Tongue (tissue), 2 donors: ENCODE measurements around the gene MAPK8IP2. TPM values are rescaled to one million over a fixed set of nuclear protein-coding genes. Genes with fewer than 3 reads are reported as not detected.
"Not testable (repeated sequence)": the region's sequence is repeated elsewhere in the genome, so short reads cannot be mapped to it uniquely, and the experiment has no call there.

Experiments
- DNase-seq: peaks from one replicate; pipeline ENCODE4 v3.0.0-alpha.2; 2015
- total RNA-seq: library from RNA; depleted of rRNA; stranded (reverse); fragments of >200 nt; gene quantifications from one replicate; pipeline ENCODE4 v1.2.3, GENCODE V29; 2014

Gene MAPK8IP2
- total RNA-seq, 1 donor from 2014 or later: 1.2 TPM

DNA sequence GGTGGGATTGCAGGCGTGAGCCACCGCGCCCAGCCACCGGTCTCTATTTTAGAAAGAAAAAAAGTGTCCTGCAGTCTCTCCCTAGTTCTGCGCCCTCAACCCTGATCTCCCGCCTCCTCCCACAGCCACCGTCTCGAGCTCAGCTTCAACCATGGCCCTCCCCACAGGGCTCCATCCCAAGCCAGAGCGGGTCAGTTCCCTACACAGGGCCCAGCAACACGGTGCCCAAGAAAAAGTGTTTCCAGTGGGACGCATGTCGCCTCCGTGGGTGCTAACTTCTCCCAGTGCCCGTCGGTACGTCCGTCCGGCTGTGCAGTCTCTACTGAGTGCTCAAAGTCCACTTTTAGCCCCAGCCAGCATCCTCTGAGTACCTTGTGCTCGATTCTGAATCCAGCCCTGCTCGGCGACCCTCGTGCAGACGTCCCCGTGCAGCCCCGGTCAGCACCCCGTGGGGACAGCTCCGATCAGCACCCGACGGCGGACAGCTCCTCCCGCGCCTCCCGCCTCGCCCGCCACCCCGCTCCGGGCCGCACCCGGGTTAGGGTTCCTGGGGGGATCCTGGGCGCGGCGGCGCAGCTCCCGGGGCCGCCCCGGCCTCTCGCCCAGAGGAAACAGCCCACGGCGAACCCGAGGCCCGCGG lies 657 bp upstream of the MAPK8IP2 start:
- peak; percentile 74 for DNase-seq

DNA sequence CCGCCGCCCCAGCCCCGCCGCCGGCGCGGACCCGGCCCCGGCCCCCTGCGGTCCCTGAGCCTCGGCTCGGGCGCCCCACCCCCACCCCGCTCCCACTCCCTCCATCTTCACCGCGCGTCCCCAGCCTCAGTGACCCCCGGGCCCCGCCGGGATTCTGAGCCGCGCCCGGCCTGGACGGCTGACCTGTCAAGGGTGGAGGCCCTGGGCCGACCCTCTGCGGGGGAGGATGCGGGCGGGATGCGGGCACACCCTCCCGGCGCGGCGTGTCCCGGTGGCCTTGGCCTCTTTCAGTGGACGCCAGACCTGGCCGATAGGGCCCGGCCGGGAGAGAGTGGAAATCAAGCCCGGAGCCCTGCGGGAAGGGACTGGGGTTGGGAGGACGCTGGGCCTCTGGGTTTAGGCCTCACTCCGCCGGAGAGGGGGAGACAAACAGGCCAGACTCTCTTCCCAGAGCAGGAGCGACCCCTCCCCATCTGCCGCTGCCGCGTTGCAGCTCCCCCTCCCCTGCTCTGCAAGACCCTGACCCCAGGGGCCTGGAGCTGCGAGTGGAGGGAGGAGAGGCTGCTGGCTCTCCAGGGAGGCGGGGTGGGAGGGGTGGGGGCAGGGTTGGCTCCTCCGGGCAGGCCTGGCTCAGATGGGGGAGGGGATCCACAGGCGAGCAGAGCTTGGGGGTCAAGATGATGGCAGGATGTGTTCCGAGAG lies 525 bp downstream of the MAPK8IP2 start:
- DNase-seq: no peak

DNA sequence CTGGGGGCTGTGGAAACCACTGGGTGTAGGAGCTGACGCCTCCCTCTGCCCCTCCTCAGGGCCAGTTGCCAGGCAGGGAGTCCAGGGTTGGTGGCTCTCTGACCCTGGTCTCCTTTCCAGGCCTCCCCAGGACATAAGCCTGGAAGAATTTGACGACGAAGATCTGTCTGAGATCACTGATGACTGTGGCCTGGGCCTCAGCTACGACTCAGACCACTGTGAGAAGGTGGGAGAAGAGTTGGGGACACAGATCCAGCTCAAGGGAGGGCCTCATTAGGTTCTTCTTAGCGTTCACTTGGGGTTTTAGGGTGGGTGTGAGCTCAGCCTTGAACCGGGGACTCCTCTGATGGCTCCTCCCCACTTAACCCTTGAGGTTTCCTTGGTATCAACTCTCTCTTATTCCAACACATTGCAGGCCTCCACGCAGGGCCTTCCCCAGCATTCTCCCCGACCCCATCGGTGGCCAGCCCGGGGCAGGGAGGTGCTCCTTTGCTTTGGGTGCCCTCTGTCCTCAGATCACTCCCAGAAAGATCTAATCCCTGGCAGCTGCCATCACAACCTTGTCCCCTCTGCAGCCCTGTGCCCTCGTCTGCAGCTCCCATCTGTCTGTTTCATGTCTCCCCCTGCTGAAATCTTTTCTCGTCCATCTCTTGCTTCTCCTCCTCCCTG lies 1.2 kb downstream of the MAPK8IP2 start:
- no peak for DNase-seq

DNA sequence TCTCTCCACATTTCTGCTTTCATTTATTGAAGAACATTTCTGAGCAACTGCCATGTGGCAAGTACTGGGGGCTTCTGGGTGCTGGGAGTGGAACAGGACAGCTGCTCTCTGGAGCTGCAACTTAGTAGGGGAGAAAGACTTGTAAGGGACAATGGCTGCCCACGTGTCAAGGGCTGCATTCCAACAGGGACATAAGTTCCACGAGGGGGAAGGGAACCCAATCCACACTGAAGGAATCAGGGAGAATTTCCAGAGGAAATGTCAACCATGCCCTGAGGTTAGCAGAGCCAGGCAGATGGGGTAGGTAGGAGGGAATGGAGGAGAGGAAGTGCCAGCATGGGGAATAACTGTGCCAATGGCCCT lies 1.7 kb downstream of the MAPK8IP2 start:
- no peak for DNase-seq

DNA sequence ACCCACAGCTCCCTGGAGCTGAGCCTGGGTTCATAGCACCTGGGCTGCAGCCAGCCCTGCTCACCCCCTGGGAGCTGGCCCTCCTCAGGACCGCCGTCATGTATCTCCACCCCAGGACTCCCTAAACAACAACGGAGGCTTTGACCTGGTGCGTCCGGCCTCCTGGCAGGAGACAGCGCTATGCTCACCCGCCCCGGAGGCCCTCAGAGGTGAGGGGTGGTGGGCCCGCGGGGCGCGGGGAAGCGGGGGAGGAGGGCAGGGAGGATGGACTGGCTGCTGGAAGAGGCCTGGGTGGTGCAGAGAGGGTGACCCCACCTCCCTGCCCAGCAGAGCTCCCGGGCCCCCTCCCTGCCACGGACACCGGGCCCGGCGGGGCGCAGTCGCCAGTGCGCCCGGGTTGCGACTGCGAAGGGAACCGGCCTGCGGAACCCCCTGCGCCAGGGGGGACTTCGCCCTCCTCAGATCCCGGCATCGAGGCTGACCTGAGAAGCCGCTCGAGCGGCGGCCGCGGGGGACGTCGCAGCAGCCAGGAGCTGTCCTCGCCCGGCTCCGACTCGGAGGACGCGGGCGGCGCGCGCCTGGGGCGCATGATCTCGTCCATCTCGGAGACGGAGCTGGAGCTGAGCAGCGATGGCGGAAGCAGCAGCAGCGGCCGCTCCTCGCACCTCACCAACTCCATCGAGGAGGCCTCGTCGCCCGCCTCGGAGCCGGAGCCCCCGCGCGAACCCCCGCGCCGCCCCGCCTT lies 3.1 kb downstream of the MAPK8IP2 start:
- no peak for DNase-seq

DNA sequence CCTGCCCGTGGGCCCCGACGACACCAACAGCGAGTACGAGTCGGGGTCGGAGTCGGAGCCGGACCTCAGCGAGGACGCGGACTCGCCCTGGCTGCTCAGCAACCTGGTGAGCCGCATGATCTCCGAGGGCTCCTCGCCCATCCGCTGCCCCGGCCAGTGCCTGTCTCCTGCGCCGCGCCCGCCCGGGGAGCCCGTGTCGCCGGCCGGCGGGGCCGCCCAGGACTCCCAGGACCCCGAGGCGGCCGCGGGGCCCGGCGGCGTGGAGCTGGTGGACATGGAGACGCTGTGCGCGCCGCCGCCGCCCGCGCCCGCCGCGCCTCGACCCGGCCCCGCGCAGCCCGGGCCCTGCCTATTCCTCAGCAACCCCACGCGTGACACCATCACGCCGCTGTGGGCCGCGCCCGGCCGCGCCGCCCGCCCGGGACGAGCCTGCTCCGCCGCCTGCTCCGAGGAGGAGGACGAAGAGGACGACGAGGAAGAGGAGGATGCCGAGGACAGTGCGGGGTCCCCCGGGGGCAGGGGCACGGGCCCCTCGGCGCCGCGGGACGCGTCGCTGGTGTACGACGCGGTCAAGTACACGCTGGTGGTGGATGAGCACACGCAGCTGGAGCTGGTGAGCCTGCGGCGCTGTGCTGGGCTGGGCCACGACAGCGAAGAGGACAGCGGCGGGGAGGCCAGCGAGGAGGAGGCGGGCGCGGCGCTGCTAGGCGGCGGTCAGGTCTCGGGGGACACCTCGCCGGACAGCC lies 3.8 kb downstream of the MAPK8IP2 start:
- no peak for DNase-seq

DNA sequence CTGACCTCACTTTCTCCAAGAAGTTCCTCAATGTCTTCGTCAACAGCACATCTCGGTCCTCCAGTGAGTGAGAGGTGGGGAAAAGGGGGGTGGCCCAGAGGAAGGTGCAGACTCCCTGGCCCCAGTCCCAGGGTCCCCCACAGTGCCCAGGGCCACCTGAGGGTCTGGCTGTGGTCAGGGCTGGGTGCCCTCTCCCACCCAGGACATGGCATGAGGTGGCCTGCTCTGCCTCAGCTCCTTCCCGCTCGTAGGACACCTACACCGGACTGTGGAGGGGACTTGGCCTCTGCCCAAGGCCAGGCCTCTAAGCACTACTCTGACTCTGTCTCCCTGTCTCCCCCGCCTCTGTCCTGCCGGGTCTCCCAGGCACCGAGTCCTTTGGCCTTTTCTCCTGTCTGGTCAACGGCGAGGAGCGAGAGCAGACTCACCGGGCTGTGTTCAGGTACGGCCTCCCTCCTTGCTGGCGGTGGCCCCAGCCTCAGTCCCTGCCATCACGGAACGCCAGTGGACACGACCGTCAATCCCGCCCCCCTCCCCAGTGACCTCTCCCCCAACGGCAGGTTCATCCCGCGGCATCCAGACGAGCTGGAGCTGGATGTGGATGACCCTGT lies 4.5 kb downstream of the MAPK8IP2 start:
- DNase-seq: no peak

DNA sequence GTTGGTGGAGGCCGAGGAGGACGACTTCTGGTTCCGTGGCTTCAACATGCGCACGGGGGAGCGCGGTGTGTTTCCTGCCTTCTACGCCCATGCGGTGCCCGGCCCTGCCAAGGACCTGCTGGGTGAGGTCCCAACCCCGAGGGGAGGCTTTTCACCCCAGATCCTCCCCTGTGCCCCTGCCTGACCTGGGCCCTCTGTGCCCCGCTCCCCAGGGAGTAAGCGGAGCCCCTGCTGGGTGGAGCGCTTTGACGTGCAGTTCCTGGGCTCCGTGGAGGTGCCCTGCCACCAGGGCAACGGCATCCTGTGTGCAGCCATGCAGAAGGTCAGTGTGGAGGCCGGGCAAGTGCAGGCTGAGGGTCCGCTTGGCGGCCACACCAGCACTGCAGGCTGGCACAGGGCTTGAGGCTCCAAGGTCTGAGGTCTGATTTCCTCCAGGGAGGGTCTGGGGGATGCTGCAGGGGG lies 5.1 kb downstream of the MAPK8IP2 start:
- no peak for DNase-seq

DNA sequence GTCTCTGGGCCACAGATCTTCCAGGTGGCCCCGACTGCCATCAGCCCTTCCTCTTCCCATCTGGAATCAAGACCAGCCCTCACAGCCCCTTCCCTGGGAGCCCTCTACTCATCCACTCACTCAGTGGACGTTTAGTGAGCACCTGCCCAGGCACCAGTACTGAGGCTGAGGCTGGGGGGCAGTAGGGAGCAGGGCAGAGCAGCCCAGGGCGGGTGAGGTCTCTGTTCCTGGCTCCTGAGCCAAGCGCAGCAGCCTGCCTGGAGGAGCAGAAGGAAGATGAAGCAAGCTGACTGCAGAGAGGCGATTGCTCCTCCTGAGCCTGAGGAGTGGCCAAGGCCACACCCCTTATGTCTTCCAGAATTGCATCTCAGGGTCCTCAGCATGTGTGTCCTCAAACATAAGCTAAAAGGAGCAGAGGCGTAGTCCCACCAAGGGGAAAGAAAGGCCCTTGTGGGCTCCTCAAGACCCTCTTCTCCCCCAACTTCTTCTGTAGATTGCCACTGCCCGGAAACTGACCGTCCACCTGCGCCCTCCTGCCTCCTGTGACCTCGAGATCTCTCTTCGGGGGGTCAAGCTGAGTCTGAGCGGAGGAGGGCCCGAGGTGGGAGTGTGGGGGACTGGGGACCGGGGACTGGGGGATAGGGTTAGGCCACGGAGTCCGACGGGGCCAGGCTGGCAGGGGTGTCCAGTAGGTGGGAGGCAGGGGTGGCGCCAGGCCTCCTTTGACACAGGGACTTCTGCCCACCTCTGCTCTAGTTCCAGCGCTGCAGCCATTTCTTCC lies 5.8 kb downstream of the MAPK8IP2 start:
- DNase-seq: no peak

DNA sequence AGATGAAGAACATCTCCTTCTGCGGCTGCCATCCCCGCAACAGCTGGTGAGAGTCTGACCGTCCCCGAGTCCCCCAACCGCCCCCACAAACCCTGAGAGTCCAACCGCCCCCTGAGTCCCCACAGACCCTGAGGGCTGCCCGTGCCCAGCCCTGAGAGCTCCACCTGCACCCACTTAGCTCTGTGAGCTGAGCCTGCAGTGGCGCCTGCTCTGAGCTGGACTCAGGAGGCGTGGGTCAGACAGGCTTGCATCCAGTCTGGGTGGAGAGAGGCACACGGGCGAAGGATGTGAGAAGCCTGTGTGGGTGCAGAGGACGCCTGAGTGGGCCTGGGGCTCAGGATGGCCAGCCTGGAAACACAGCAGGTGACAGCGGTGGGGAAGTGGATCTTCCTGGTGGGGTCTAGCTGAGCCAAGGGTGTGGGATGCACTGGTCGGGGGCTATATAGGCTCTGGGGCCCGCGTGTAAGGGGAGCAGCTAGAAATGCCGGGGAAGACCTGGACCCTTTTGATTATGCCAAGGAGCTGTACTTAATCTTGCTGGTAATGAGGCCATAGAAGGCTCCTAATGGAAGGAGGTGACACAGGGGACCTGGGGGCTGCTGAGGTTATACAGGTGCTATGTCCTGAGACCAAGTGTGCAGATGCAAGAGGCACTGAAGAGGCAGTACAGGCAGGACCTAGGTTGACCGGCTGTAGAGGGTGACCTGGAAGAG lies 6.5 kb downstream of the MAPK8IP2 start:
- no peak for DNase-seq

DNA sequence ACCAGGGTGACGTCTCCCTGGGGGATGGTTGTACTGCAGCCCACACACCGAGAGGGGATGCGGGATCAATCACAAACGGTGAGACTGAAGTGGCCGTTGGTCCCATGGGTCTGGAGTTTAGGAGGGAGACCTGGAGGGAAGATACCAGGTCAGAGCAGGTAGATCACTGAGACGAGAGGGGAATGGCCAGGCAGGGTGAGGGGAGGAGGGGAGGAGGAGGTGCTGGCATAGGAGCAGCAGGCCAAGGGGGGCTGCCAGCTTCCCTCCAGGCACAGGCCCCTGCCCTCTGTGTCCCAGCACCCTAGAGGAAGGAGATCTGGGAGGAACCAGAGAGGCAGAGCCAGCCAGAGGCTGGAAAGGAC lies 7.0 kb downstream of the MAPK8IP2 start:
- DNase-seq: no peak

DNA sequence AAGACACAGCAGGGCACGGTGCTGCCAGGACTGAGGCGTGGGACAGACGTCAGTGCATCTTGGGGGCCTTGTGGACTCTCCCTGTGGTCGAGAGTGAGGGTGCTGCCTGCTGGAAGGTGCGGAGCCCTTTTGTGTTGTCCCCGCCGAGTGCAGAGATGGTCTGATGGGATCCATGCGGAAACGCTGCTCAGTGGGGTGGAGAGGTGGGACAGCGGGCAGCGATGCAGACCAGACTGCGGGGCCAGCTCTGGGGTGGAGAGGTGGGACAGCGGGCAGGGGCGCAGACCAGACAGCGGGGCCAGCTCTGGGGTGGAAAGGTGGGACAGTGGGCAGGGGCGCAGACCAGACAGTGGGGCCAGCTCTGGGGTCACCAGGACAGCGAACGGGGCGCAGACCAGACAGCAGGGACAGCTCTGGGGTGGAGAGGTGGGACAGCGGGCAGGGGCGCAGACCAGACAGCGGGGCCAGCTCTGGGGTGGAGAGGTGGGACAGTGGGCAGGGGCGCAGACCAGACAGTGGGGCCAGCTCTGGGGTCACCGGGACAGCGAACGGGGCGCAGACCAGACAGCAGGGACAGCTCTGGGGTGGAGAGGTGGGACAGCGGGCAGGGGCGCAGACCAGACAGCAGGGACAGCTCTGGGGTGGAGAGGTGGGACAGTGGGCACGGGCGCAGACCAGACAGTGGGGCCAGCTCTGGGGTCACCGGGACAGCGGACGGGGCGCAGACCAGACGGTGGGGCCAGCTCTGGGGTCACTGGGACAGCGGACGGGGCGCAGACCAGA lies 7.7 kb downstream of the MAPK8IP2 start:
- not testable (repeated sequence) for DNase-seq

DNA sequence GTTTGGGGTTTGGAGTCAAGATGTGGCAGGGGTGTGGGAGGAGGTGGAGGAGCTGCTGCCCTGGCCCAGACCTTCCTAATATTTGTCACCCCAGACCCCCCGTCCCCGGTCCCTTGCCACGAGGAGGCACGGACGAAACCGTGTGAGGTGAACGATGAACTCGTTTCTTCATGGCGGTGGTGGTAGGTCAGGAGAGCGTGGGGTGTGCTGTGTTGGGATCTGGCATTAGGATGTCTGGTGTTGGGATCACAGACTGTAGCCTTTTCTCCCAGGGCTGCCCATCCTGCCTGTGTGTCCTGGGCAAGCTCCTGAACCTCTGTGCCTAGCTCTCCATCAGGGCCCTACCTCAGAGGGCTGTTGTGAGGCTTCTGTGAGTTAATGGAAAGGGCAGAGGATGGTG lies 8.4 kb downstream of the MAPK8IP2 start:
- no peak for DNase-seq

DNA sequence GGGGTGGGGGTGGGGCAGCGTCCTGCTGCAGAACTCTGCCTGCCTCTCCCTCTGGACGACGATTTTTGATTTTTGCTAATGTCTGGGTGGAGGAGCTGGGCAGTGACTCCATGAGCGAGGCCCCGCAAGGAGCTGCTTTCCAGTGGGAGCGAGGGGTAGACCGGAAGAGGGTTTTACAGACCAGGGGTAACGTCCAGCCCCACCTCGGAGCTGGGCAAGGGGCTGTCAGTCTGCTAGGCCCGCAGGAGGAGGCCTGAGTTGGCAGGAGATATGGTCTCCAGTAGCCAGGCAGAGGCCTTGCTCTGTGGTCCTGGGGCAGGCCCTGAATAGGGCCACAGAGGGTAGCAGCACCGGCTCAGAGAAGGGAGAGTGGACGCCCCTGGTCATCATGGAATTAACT lies 9.0 kb downstream of the MAPK8IP2 start:
- no peak for DNase-seq

DNA sequence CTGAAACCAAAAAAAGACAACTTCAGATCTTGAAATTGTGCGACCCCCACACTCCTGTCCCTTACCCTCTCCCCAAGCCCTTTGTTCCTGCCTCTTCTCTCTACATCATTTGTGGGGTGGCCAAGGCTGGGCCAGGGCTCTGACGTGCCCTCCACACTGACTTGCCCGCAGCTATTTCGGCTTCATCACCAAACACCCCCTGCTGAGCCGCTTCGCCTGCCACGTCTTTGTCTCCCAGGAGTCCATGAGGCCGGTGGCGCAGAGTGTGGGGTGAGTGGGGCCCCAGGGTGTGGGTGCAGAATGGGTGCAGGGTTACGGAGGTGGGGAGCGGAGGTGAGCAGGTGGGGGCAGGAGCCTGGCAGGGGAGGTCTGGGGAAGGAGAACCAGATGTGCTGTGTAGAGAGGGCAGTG lies 9.5 kb downstream of the MAPK8IP2 start:
- DNase-seq: no peak

DNA sequence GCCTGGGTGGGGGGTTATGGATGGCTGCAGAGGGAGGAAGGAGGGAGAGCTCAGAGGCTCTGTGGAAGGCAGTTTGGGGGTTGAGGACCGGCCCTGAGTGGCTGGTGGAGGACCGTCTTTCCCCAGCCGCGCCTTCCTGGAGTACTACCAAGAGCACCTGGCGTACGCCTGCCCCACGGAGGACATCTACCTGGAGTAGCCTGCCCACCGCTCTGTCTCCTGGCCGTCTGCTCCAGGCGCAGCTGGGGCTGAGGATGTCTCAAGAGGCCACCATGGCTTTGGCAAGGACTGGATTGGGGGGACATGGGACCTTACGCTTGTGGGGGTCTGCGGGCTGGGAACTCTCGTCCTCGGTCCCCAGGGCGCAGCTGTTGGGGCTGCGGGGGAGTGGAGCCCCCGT lies 10.0 kb downstream of the MAPK8IP2 start:
- no peak for DNase-seq

DNA sequence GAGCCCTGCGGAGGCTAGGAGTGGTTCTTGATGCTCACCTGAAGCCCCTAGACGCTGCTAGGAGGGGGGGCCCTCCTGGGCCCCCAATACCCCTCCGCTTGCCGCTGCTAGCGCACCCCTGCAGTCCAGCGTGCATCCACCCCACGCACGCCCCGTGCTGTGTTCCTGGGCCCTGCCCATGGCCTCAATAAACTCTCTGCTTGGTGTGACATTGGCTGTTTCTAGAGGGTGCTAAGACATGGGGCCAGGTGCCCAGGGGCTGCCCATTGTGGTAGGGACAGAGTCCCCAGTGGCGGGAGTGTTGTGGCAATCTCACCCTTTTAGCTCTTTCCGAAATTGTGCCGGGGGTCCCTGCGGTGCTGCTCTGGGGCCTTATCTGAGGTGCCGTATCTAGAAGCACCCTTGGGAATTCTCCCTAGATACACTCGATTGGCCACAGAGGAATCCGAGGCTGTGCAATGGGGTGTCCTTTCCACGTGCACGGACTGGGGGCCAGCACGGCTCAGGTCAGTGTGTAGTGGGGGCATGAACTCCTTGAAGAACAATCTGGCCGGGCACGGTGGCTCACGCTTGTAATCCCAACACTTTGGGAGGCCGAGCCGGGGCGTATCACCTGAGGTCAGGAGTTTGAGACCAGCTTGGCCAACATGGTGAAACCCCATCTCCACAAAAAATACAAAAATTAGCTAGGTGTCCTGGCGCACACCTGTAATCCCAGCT lies 10.9 kb downstream of the MAPK8IP2 start:
- DNase-seq: no peak

DNA sequence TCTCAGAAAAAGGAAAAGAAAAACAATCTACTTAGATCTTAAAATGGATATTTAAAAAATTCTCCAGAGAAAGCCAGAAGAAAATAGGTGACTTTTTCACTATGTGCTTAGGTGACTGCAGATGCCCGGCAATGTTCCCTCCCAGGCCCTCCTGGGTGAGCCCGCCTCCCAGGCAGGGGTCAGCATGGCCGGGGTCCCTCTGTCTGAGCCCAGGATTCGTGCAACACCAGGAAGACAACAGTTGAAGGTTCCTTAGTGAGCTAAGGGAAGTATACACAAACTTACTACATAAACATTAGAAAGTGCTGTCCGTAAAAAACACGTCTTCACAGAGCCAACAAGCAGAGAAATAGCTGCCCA lies 11.6 kb downstream of the MAPK8IP2 start:
- DNase-seq: no peak
